Uterus (tissue), 2 donors: ENCODE results near the gene SLC6A8.
"Not testable (repeated sequence)": the region's sequence is repeated elsewhere in the genome, so short reads cannot be mapped to it uniquely, and the experiment has no call there.

ENCODE experiments used
- CTCF ChIP-seq, 4 experiments: fragments of 200-600 bp in 2 of 4; fragments of 450-650 bp in 2 of 4; sonication (generic) in 2 of 4; IDR thresholded peaks; one replicate each; pipeline ENCODE4 v1.5.1; 2016 to 2019; ENCODE audit warnings: antibody characterized with exemption in 4 of 4, mild to moderate bottlenecking in 2 of 4, moderate library complexity in 1 of 4
- POLR2A ChIP-seq, 2 donors: fragments of 450-650 bp; IDR thresholded peaks; one replicate each; pipeline ENCODE4 v1.6.1; 2016; ENCODE audit warnings: antibody characterized with exemption in 2 of 2, mild to moderate bottlenecking in 1 of 2, moderate library complexity in 1 of 2

GRCh38 chrX:153745067-153745433 is 57.3 kb downstream of the SLC6A8 start:
- TF ChIP-seq CTCF, POLR2A (IDR thresholded peaks at IDR 0.05): not testable (repeated sequence)
